Activated CD4-positive, alpha-beta T cell treated with anti-CD3 and anti-CD28 coated beads, Interleukin-2, amount 10 ng/mL, durations not matched to agents 24 days and 14 days (primary cell): ENCODE data around the gene IDH3A. TPM values are rescaled to one million over a fixed set of nuclear protein-coding genes. Genes with fewer than 3 reads are reported as not detected.

Source experiments
- DNase-seq: peaks from one replicate; pipeline ENCODE4 v3.0.0; 2022
- H3K27ac Mint-ChIP-seq: one replicate; pipeline ENCODE4 v1.8.0; 2022; ENCODE audit warnings: mild to moderate bottlenecking, mixed read lengths
- H3K27me3 Mint-ChIP-seq: one replicate; pipeline ENCODE4 v1.8.0; 2022; ENCODE audit warnings: mixed read lengths
- H3K36me3 Mint-ChIP-seq: one replicate; pipeline ENCODE4 v1.8.0; 2022; ENCODE audit warnings: low read depth, mild to moderate bottlenecking, mixed read lengths
- H3K4me1 Mint-ChIP-seq: one replicate; pipeline ENCODE4 v1.8.0; 2021; ENCODE audit warnings: mixed read lengths
- H3K4me3 Mint-ChIP-seq: one replicate; pipeline ENCODE4 v1.8.0; 2022; ENCODE audit warnings: mild to moderate bottlenecking, moderate library complexity, mixed read lengths
- H3K9me3 Mint-ChIP-seq: one replicate; pipeline ENCODE4 v1.8.0; 2021; ENCODE audit warnings: mixed read lengths
- intact Hi-C: fragments of 100-400 bp; cut with micrococcal nuclease; formaldehyde crosslinking; loops from one replicate; pipeline ENCODE4 v1.15.1; 2023
- total RNA-seq: library from RNA; stranded (reverse); gene quantifications from 2 replicates; pipeline ENCODE4 v1.2.3, GENCODE V29; 2022

IDH3A gene
- total RNA-seq, 1 donor from 2014 or later: 165 TPM

GRCh38 chr15:78162038-78162437 lies 12.9 kb downstream of the IDH3A start:
- peak; percentile 74 for DNase-seq
- Mint-ChIP-seq H3K27me3 (no peaks in the 10 kb centered on the region), H3K4me1 (peaks cover 10% of the 10 kb centered on the region), H3K36me3 (peaks cover 67% of the 10 kb centered on the region), H3K9me3 (no peaks in the 10 kb centered on the region), H3K4me3 (no peak overlapping the region), H3K27ac (no peak overlapping the region)
- intact Hi-C loops: no loop called here

GRCh38 chr15:78164010-78164409 lies 14.8 kb downstream of the IDH3A start:
- Mint-ChIP-seq H3K9me3 (no peaks in the 10 kb centered on the region), H3K36me3 (peaks cover 72% of the 10 kb centered on the region), H3K27me3 (no peaks in the 10 kb centered on the region), H3K4me1 (peaks cover 24% of the 10 kb centered on the region), H3K27ac (peak overlapping the region; percentile 2), H3K4me3 (no peak overlapping the region)
- intact Hi-C loops: no loop called here
- no peak for DNase-seq

- DNase-seq: peak; percentile 85
- H3K4me3 Mint-ChIP-seq: peak overlapping the region; percentile 48
Observed at GRCh38 chr15:78167227-78167888, 18.2 kb downstream of the IDH3A start.

GRCh38 chr15:78168608-78169007 lies 19.4 kb downstream of the IDH3A start:
- intact Hi-C loops: no loop called here
- H3K9me3 Mint-ChIP-seq: no peaks in the 10 kb centered on the region
- no peaks in the 10 kb centered on the region for H3K27me3 Mint-ChIP-seq
- no peak for DNase-seq
- H3K36me3 Mint-ChIP-seq: peaks cover 82% of the 10 kb centered on the region
- no peak overlapping the region for H3K27ac Mint-ChIP-seq
- H3K4me1 Mint-ChIP-seq: peaks cover 48% of the 10 kb centered on the region
- no peak overlapping the region for H3K4me3 Mint-ChIP-seq

More at GRCh38 chr15:78167227-78167888, 18.2 kb downstream of the IDH3A start:
- peaks cover 84% of the 10 kb centered on the region for H3K36me3 Mint-ChIP-seq
- intact Hi-C loops: loop anchor here (1.0 kb wide), 1 partner anchor 18 kb away; the partner anchor contains the start of gene IDH3A
- no peaks in the 10 kb centered on the region for H3K9me3 Mint-ChIP-seq
- peak overlapping the region; percentile 66 for H3K27ac Mint-ChIP-seq
- no peaks in the 10 kb centered on the region for H3K27me3 Mint-ChIP-seq
- peaks cover 40% of the 10 kb centered on the region for H3K4me1 Mint-ChIP-seq

GRCh38 chr15:78170848-78171773 lies 21.9 kb downstream of the IDH3A start:
- no peak overlapping the region for H3K4me3 Mint-ChIP-seq
- intact Hi-C loops: loop anchor here (5.0 kb wide), 1 partner anchor 39 kb away; the partner anchor contains the start of gene CIB2
- DNase-seq: peak; percentile 55
- H3K27me3 Mint-ChIP-seq: no peaks in the 10 kb centered on the region
- H3K4me1 Mint-ChIP-seq: peaks cover 57% of the 10 kb centered on the region
- H3K36me3 Mint-ChIP-seq: peaks cover 68% of the 10 kb centered on the region
- H3K27ac Mint-ChIP-seq: no peak overlapping the region
- H3K9me3 Mint-ChIP-seq: no peaks in the 10 kb centered on the region

GRCh38 chr15:78171864-78172472 lies 22.8 kb downstream of the IDH3A start:
- peaks cover 50% of the 10 kb centered on the region for H3K4me1 Mint-ChIP-seq
- no peak overlapping the region for H3K27ac Mint-ChIP-seq
- intact Hi-C loops: loop anchor here (5.0 kb wide), 1 partner anchor 40 kb away; the partner anchor contains the start of gene CIB2
- no peak for DNase-seq
- H3K27me3 Mint-ChIP-seq: no peaks in the 10 kb centered on the region
- peaks cover 60% of the 10 kb centered on the region for H3K36me3 Mint-ChIP-seq
- H3K4me3 Mint-ChIP-seq: no peak overlapping the region
- no peaks in the 10 kb centered on the region for H3K9me3 Mint-ChIP-seq

- Mint-ChIP-seq H3K27ac (no peak overlapping the region), H3K4me3 (peak overlapping the region; percentile 1), H3K9me3 (no peaks in the 10 kb centered on the region), H3K36me3 (peaks cover 41% of the 10 kb centered on the region), H3K27me3 (no peaks in the 10 kb centered on the region), H3K4me1 (peaks cover 33% of the 10 kb centered on the region)
- DNase-seq: no peak
- intact Hi-C loops: loop anchor here (5.0 kb wide), 1 partner anchor 42 kb away; the partner anchor contains the start of gene CIB2
Observed at GRCh38 chr15:78174401-78174800, 25.2 kb downstream of the IDH3A start.

GRCh38 chr15:78175330-78175729 lies 26.2 kb downstream of the IDH3A start:
- Mint-ChIP-seq H3K4me1 (peaks cover 28% of the 10 kb centered on the region), H3K27me3 (no peaks in the 10 kb centered on the region), H3K36me3 (peaks cover 33% of the 10 kb centered on the region), H3K9me3 (no peaks in the 10 kb centered on the region), H3K27ac (no peak overlapping the region), H3K4me3 (no peak overlapping the region)
- intact Hi-C loops: no loop called here
- no peak for DNase-seq

GRCh38 chr15:78177447-78177873 lies 28.3 kb downstream of the IDH3A start:
- H3K9me3 Mint-ChIP-seq: no peaks in the 10 kb centered on the region
- no peak overlapping the region for H3K27ac Mint-ChIP-seq
- no peaks in the 10 kb centered on the region for H3K27me3 Mint-ChIP-seq
- peak; percentile 79 for DNase-seq
- peaks cover 12% of the 10 kb centered on the region for H3K36me3 Mint-ChIP-seq
- intact Hi-C loops: no loop called here
- no peak overlapping the region for H3K4me3 Mint-ChIP-seq
- H3K4me1 Mint-ChIP-seq: peaks cover 20% of the 10 kb centered on the region

- H3K36me3 Mint-ChIP-seq: peaks cover 8% of the 10 kb centered on the region
- H3K4me1 Mint-ChIP-seq: peaks cover 16% of the 10 kb centered on the region
- H3K4me3 Mint-ChIP-seq: no peak overlapping the region
- no peak overlapping the region for H3K27ac Mint-ChIP-seq
- intact Hi-C loops: no loop called here
- DNase-seq: no peak
- no peaks in the 10 kb centered on the region for H3K27me3 Mint-ChIP-seq
- no peaks in the 10 kb centered on the region for H3K9me3 Mint-ChIP-seq
Observed at GRCh38 chr15:78178064-78178463, 28.9 kb downstream of the IDH3A start.

GRCh38 chr15:78179286-78179840 lies 30.2 kb downstream of the IDH3A start:
- DNase-seq: no peak
- intact Hi-C loops: no loop called here
- Mint-ChIP-seq H3K9me3 (no peaks in the 10 kb centered on the region), H3K4me3 (no peak overlapping the region), H3K27ac (no peak overlapping the region), H3K4me1 (peaks cover 5% of the 10 kb centered on the region), H3K36me3 (peaks cover 3% of the 10 kb centered on the region), H3K27me3 (no peaks in the 10 kb centered on the region)

GRCh38 chr15:78179906-78180305 lies 30.7 kb downstream of the IDH3A start:
- intact Hi-C loops: no loop called here
- Mint-ChIP-seq H3K4me3 (no peak overlapping the region), H3K9me3 (no peaks in the 10 kb centered on the region), H3K27me3 (peaks cover 4% of the 10 kb centered on the region), H3K4me1 (peaks cover 2% of the 10 kb centered on the region), H3K27ac (no peak overlapping the region), H3K36me3 (no peaks in the 10 kb centered on the region)
- DNase-seq: no peak

- no peak for DNase-seq
- Mint-ChIP-seq H3K36me3 (no peaks in the 10 kb centered on the region), H3K27me3 (peaks cover 15% of the 10 kb centered on the region), H3K27ac (no peak overlapping the region), H3K9me3 (no peaks in the 10 kb centered on the region), H3K4me1 (no peaks in the 10 kb centered on the region), H3K4me3 (no peak overlapping the region)
- intact Hi-C loops: no loop called here
Observed at GRCh38 chr15:78182336-78182700, 33.2 kb downstream of the IDH3A start.
